Spleen (tissue), 7 donors: ENCODE data around the gene GMCL2.
"Not testable (repeated sequence)": the region's sequence is repeated elsewhere in the genome, so short reads cannot be mapped to it uniquely, and the experiment has no call there.

ENCODE experiments used
- CTCF ChIP-seq, 11 experiments: fragments of 200-600 bp in 7 of 11; fragments of 450-650 bp in 4 of 11; sonication (generic) in 4 of 11; IDR thresholded peaks in 8 of 11; conservative IDR thresholded peaks in 3 of 11; 1 replicate in 7 of 11; 2 replicates in 4 of 11; pipeline versions ENCODE4 v1.4.0 to v1.8.0; 2016 to 2021; ENCODE audit warnings: antibody characterized with exemption in 11 of 11, inconsistent platforms in 4 of 11, mild to moderate bottlenecking in 1 of 11
- POLR2A ChIP-seq, 3 donors: fragments of 450-650 bp; IDR thresholded peaks; one replicate each; pipeline ENCODE4 v1.5.1; 2017; ENCODE audit warnings: antibody characterized with exemption in 3 of 3, mild to moderate bottlenecking in 1 of 3
- donor health status: DM: no; HTN: no; CAD: no; lungs with moderate emphysema.
- donor health status: DM: no; HTN: no; CAD: no.
- donor health status: DM: no; HTN: no; CAD: no.

GRCh38 chr5:178229111-178229510 is 41.9 kb upstream of the GMCL2 start:
- not testable (repeated sequence) for TF ChIP-seq CTCF (IDR thresholded peaks at IDR 0.05 in 8 of 11, conservative IDR thresholded peaks at IDR 0.05 in 3 of 11); POLR2A (IDR thresholded peaks at IDR 0.05)
